GM18858 (cell line): ENCODE results near the gene CSMD2.

Experiments
- ATAC-seq: cut with Tn5 transposase; IDR thresholded peaks from one replicate; pipeline ENCODE4 v1.9.1; 2021; ENCODE audit not compliant: unreplicated experiment

CSMD2 gene

GRCh38 chr1:34156739-34157138 is 8.3 kb downstream of the CSMD2 start:
- no peak for ATAC-seq

GRCh38 chr1:34155860-34156259 is 9.2 kb downstream of the CSMD2 start:
- no peak for ATAC-seq

- no peak for ATAC-seq
Observed at GRCh38 chr1:34153246-34153645, 11.8 kb downstream of the CSMD2 start.

- ATAC-seq, result no peak
Observed at GRCh38 chr1:34149501-34149900, 15.5 kb downstream of the CSMD2 start.

- no peak for ATAC-seq
Observed at GRCh38 chr1:34147301-34147700, 17.7 kb downstream of the CSMD2 start.

GRCh38 chr1:34144766-34145165 is 20.3 kb downstream of the CSMD2 start:
- no peak for ATAC-seq

- ATAC-seq, result no peak
Observed at GRCh38 chr1:34143975-34144374, 21.1 kb downstream of the CSMD2 start.

GRCh38 chr1:34140011-34140676 is 24.9 kb downstream of the CSMD2 start:
- ATAC-seq, result no peak

GRCh38 chr1:34137411-34137810 is 27.6 kb downstream of the CSMD2 start:
- no peak for ATAC-seq

GRCh38 chr1:34132161-34132420 is 32.9 kb downstream of the CSMD2 start:
- ATAC-seq, result no peak

- no peak for ATAC-seq
Observed at GRCh38 chr1:34131396-34132160, 33.5 kb downstream of the CSMD2 start.

GRCh38 chr1:34130306-34130705 is 34.7 kb downstream of the CSMD2 start:
- ATAC-seq, result no peak

- ATAC-seq, result no peak
Observed at GRCh38 chr1:34129630-34130029, 35.4 kb downstream of the CSMD2 start.

GRCh38 chr1:34128186-34128889 is 36.7 kb downstream of the CSMD2 start:
- no peak for ATAC-seq

GRCh38 chr1:34127006-34128000 is 37.7 kb downstream of the CSMD2 start:
- no peak for ATAC-seq

- no peak for ATAC-seq
Observed at GRCh38 chr1:34126486-34126885, 38.5 kb downstream of the CSMD2 start.

- no peak for ATAC-seq
Observed at GRCh38 chr1:34125721-34126380, 39.2 kb downstream of the CSMD2 start.

GRCh38 chr1:34122080-34122932 is 42.7 kb downstream of the CSMD2 start:
- ATAC-seq, result no peak

- ATAC-seq, result no peak
Observed at GRCh38 chr1:34115233-34115632, 49.8 kb downstream of the CSMD2 start.

GRCh38 chr1:34113887-34114286 is 51.1 kb downstream of the CSMD2 start:
- no peak for ATAC-seq
